HG02642 (cell line): Measurements from ENCODE around the gene RAB4A.
"Not testable (repeated sequence)": the region's sequence is repeated elsewhere in the genome, so short reads cannot be mapped to it uniquely, and the experiment has no call there.

Experiments used
- ATAC-seq: cut with Tn5 transposase; IDR thresholded peaks from one replicate; pipeline ENCODE4 v1.9.1; 2021; ENCODE audit warnings: mild to moderate bottlenecking; ENCODE audit not compliant: unreplicated experiment, poor library complexity

Gene RAB4A

GRCh38 chr1:229291686-229292085 lies 20.8 kb downstream of the RAB4A start:
- not testable (repeated sequence) for ATAC-seq

DNA sequence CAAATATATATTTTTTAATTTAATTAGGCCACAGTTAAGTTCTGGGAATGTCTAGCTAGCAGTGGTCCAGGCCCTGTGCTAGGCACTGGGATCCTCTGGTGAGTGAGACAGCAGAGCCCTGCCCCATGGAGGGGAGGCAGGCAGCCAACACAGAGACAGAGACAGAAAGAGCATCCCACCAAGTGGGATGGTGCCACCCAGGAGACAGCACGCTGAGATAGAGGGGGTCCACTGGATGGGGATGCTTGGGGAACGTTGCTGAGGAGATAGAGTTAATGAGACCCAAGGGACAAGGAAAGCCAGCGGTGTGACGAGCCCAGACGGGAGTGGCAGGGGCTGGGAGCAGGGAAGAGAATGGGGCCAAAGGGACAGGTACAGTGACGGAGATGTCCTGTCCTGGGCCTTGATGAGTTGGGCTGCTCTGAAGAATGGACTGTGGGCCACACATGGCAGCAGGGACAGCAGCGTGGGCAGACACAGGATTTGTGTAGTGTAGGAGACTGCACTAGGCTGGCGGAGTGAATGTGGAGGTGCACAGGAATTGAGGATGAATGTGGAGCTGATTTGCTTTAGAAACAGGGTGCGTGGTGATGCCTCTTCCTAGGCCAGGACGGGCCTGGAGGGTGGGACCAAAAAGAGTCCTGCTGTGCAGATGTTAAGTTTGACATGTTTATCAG lies 22.8 kb downstream of the RAB4A start:
- ATAC-seq: no peak

DNA sequence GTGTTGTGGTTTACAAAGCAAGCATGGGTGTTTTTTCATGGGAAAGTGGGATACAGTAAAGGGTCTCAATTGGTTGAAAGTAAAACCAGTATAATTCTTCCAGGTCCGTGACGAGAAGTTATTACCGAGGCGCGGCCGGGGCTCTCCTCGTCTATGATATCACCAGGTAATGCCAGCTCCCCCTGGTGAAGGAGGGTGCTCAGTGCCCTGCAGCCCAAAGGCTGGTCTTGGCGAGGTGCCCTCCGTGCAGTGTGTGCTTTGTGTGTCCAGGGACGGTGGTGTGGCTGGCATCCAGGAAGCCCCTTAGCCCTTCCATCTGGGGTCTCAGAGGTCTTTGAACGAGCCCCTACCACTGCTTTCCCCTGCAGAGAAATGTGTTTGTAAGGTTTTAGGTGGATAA lies 24.8 kb downstream of the RAB4A start:
- no peak for ATAC-seq

GRCh38 chr1:229296541-229296941 lies 25.6 kb downstream of the RAB4A start:
- no peak for ATAC-seq

DNA sequence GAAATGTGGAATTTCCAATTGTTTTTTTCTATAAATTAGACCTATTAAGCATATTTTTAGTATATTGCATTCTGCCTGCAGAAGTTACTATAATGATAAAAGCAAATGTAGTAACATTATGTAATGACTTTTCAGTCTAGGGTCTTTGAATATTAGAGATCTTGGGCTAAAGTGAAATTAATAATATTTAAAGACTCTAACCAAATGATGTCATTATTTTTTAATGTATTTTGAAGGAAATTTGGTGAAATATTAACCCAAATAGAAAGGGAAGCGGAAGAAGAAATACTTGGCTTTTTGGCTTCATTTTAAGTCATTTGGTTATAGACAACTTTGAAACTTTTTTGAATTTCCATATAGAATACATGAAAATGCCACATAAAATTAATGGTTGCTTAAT lies 26.8 kb downstream of the RAB4A start:
- ATAC-seq: no peak

- no peak for ATAC-seq
These were observed 27.5 kb downstream of the RAB4A start for GRCh38 chr1:229298420-229298819.

- ATAC-seq: no peak
These were observed 28.1 kb downstream of the RAB4A start for GRCh38 chr1:229298887-229299503.

- no peak for ATAC-seq
These were observed 29.3 kb downstream of the RAB4A start for GRCh38 chr1:229300099-229300757.

- ATAC-seq: no peak
These were observed 31.8 kb downstream of the RAB4A start for GRCh38 chr1:229302740-229303139.

DNA sequence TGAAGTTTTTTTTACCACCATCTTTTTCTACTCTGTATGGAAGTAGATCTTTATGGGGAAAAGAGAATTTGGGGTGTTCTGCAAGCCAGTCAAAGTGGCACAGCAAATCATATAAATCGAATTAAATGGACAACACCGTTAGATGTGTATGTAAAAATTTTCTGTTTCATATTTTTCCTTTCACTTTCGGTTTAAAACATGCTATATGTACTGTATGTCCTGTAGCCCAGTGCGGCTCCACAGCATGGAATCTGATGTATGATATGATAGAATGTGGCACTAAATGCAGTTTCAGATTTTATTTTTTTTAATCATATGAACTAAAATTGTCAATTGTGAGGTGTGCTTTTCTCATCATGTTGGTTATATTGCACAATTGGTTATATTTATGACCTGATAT lies 32.9 kb downstream of the RAB4A start:
- ATAC-seq: no peak

DNA sequence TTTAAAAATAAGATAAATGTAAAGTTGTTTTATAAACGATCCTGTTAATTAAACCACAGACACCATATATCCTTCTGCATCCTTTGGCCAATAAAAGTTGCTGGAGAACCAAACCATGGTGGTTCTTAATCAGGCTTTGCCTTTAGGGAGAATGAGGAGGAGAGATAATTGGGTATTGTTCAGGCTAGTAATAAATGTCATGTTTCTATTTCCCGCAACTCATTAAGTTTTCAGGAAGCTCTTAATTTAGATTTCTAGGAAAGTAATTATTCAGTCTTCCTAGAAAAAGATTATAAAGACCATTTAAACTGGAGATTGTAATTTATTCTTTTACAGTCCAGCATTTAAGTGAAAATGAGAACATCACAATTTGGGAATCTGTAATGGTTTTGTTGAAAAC lies 34.5 kb downstream of the RAB4A start:
- no peak for ATAC-seq

- no peak for ATAC-seq
These were observed 38.2 kb downstream of the RAB4A start for GRCh38 chr1:229309074-229309473.

DNA sequence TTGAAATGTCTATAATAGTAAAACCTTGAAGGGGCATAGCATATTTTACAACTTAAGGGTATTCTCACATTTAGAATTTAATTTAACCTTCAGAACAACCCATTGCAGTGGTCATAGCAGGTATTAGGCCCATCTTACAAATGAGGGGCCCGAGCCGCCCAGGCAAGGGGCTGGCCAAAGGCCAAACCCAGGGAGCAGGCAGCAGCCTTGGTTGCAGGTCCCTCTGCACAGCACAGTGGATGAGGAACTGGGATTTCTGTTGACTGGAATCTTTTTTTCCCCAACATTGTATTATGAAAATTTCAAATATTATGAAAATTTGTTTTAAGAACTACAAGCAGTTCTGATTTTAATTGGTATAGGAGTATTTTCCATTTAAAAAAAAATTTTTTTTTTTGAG lies 38.8 kb downstream of the RAB4A start:
- ATAC-seq: no peak

GRCh38 chr1:229310833-229311232 lies 39.9 kb downstream of the RAB4A start:
- ATAC-seq: no peak

- ATAC-seq: no peak
These were observed 45.3 kb downstream of the RAB4A start for GRCh38 chr1:229316166-229316565.

DNA sequence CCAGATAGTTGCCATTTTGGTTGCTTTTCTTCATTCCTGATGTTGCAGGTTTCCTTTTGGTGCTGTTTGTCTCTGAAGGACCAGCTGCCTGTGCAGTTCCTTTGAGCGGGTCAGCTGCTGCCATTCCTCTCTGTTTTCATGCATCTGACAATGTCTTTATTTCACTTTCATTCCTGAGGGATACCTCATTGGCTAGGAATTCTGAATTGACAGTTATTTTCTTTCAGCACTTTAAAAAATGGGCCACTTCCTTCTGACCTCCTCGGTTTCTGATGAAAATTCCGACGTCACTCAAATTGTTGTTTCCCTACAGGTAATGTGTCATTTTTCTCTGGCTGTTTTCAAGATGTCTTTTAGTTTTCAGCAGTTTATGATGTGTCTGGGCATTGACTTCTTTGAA lies 47.1 kb downstream of the RAB4A start:
- ATAC-seq: no peak

GRCh38 chr1:229319487-229319886 lies 48.6 kb downstream of the RAB4A start:
- ATAC-seq: no peak

DNA sequence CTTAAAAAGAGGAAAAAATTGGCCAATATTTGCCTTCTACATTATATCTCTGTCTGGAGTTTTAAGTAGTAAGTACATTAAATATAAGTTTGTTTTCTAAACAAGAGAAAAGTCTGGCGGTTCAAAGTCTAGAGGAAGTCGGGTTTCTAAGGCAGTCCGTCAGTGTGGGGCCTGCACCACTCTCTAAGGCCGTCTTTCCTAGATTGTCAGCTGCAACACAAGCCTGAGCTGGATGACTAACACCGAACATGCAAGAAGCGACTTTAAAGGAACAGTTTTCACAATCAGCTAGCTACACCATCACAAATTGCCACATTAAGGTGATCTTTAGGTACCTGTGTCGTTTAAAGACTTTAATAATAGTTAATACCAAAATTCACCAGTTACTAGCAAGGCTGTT lies 52.3 kb downstream of the RAB4A start:
- ATAC-seq: no peak

DNA sequence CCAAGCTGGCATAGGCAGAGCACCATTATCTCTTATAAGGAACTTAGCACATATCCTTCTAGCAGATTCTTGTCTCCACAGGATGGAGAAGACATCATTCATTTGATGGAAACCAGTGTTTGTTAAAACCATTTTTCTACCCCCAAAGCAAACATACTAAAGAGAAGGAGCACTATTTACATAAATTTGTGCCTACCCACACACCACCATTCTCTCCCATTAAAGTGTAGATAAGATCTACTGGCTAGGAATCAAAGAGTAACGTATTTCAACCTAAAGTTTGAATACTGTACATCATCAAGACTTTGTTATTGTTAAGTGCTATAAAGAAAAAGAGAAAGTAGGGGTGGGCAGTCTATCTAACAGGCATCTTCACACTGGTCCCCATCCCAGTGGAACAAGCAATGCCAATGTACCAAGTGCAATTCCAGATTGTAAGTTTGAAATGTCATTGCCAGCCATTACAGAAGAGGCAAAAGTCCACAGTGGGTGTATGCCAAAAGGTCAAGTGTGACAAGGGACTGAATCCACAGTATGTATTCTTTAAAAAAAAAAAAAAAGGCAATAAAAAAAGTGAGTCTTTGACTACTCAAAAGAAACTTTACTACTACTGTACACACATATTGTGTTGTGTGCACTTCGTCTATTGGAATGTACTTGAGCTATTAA lies 53.1 kb downstream of the RAB4A start:
- ATAC-seq: no peak

GRCh38 chr1:229325401-229325800 lies 54.5 kb downstream of the RAB4A start:
- ATAC-seq: no peak

DNA sequence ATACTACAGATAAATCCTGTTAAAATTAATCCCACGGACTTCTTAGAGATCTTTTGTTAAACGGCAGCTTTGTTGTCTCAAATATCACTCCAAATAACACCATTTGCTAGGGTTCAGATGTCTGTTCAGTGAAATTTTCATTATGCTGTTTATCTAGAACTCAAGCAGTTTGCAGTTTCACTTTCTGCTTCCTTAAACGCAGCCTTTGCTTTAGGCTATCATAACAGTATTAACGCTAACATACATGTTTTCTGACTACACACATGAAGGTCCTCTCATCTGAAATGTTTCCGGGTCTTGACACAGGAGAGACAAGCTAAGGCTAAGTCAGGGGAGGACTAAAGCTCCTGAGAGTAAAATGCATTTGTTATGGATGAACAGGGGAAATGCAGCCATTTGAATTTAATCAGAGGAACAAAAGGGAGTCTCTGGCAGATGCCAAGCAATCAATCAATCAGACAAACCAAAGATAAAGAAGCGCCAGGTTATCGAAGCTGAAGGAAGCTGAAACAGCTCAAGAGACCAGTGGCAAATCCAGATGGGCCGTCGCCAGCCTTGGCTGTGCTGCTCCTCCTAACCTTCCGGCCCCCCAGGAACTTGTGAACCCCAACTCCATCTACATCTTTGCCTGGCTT lies 55.1 kb downstream of the RAB4A start:
- ATAC-seq: no peak
